ENCODE measurements around the gene BTBD7.

DNA sequence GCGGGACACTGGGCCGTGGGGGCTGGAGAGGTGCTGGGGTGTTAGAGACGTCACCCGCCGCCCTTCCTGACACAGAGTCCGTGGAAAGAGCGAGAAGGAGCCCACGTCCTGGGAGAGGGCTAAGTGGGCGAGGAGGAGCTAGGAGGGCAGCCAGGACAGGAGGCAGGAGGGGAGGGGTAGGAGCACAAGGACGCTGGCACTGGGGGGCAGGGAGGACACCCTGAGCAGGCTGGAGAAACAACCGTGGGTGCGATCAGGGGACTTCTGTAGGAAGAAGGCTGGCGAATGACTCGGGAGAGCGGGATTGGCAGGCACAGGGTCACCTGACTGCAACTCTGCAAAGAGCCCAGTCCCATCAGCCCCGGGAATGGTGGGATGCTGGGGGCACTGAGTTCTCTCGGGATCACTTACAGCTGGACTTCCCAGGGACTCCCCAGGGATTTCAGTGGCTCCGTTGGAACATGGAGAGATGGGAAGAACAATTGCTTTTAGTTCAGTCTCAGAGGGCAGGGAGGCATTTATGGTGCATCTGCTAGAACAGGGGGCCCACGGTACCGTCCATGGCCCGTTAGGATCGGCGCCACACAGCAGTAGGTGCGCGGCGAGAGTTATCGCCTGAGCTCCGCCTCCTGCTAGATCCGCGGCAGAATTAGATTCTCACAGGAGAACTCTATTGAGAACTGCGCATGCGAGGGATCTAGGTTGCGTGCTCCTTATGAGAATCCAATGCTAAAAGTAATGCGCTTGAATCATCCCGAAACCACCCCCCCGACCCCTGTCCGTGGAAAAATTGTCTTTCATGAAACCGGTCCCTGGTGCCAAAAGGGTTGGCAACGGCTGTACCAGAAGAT is 101.5 kb downstream of the BTBD7 start:
- TF ChIP-seq CTCF (IDR thresholded peaks at IDR 0.05) (no peak), EZH2 (IDR thresholded peaks at IDR 0.05; ENCODE audit: borderline replicate concordance, insufficient read depth, low read depth, low read length, poor library complexity, severe bottlenecking) (no peak)
